CD4-positive, alpha-beta T cell (primary cell): ENCODE results near the gene NAV2. TPM values are rescaled to one million over a fixed set of nuclear protein-coding genes. Genes with fewer than 3 reads are reported as not detected.

Source experiments
- ATAC-seq: fragments of 200-7000 bp; cut with Tn5 transposase; one replicate; pipeline ENCODE4 v1.10.0; 2022; ENCODE audit warnings: mild to moderate bottlenecking; ENCODE audit not compliant: poor library complexity
- CTCF ChIA-PET: fragments of 350-600 bp; sonication (Branson Sonifier 250); formaldehyde crosslinking; loops from one replicate; lab custom pipeline; 2021; ENCODE audit warnings: antibody characterized with exemption, inconsistent platforms; lab: Charles Lee
- POLR2A ChIA-PET: fragments of 350-600 bp; sonication (Branson Sonifier 250); formaldehyde crosslinking; loops from one replicate; lab custom pipeline; 2021; ENCODE audit warnings: antibody characterized with exemption, inconsistent platforms; lab: Charles Lee
- DNase-seq, 14 experiments: peaks; one replicate each; pipeline ENCODE4 v3.0.0-alpha.2; 2013 to 2020; ENCODE audit warnings: mixed read lengths in 2 of 14
- H3K27ac ChIP-seq, 2 donors: one replicate each; pipeline versions ENCODE4 v1.5.1 to v1.7.0; 2013; ENCODE audit warnings: low read length in 2 of 2, low read depth in 1 of 2, mild to moderate bottlenecking in 1 of 2
- H3K27me3 ChIP-seq, 2 experiments: 1 replicate in 1 of 2; 2 replicates in 1 of 2; pipeline versions ENCODE4 v1.6.1 to v1.7.0; 2013; ENCODE audit warnings: low read length in 2 of 2, control low read depth in 1 of 2, mild to moderate bottlenecking in 1 of 2, moderate library complexity in 1 of 2; ENCODE audit not compliant: insufficient read depth in 2 of 2, control insufficient read depth in 1 of 2
- H3K36me3 ChIP-seq: one replicate; pipeline ENCODE4 v1.6.1; 2013; ENCODE audit warnings: low read length, control low read depth; ENCODE audit not compliant: insufficient read depth
- H3K4me1 ChIP-seq: one replicate; pipeline ENCODE4 v1.6.1; 2013; ENCODE audit warnings: low read length, control low read depth; ENCODE audit not compliant: insufficient read depth
- H3K4me3 ChIP-seq: one replicate; pipeline ENCODE4 v1.5.1; 2013; ENCODE audit warnings: mild to moderate bottlenecking, low read length, moderate library complexity
- H3K9me3 ChIP-seq, 2 experiments: 1 replicate in 1 of 2; 2 replicates in 1 of 2; pipeline versions ENCODE4 v1.6.1 to v1.7.0; 2013; ENCODE audit warnings: low read length in 2 of 2, mild to moderate bottlenecking in 2 of 2, control low read depth in 1 of 2, moderate library complexity in 1 of 2; ENCODE audit not compliant: control insufficient read depth in 1 of 2, insufficient read depth in 1 of 2
- H3K27ac Mint-ChIP-seq: one replicate; pipeline ENCODE4 v1.8.0; 2020; ENCODE audit warnings: mixed read lengths
- H3K27me3 Mint-ChIP-seq: one replicate; pipeline ENCODE4 v1.8.0; 2021; ENCODE audit warnings: mixed read lengths
- H3K36me3 Mint-ChIP-seq: one replicate; pipeline ENCODE4 v1.8.0; 2021; ENCODE audit warnings: low read depth, mixed read lengths
- H3K4me1 Mint-ChIP-seq: one replicate; pipeline ENCODE4 v1.8.0; 2021; ENCODE audit warnings: low read depth, mixed read lengths
- H3K4me3 Mint-ChIP-seq: one replicate; pipeline ENCODE4 v1.8.0; 2020; ENCODE audit warnings: mild to moderate bottlenecking, mixed read lengths
- H3K9me3 Mint-ChIP-seq: one replicate; pipeline ENCODE4 v1.8.0; 2020; ENCODE audit warnings: mixed read lengths
- intact Hi-C, 2 experiments: fragments of 100-400 bp; cut with DNase I in 1 of 2; cut with micrococcal nuclease in 1 of 2; formaldehyde crosslinking; loops; one replicate each; pipeline versions ENCODE4 v1.15.1 to v1.9.0; 2023 to 2025; cut with DNase I, micrococcal nuclease
- total RNA-seq, 174 experiments: library from RNA in 2 of 174; stranded (reverse) in 2 of 174; gene quantifications; one replicate each; pipeline ENCODE4 v1.2.3 and lab custom pipeline; 2021 to 2026
- TF ChIP-seq, protein P1 (sequence below): fragments of 200-600 bp; IDR thresholded peaks from one replicate; pipeline ENCODE4 v1.8.0; 2022; ENCODE audit warnings: antibody characterized with exemption, mild to moderate bottlenecking

The NAV2 gene
- total RNA-seq, 2 experiments from 2014 or later, result 0.55 to 0.64 TPM

- Histone ChIP-seq H3K9me3 (no peaks in the 10 kb centered on the region), H3K27me3 (peaks cover 0 to 2% of the 10 kb centered on the region in 2 experiments), H3K27ac (no peak overlapping the region), H3K4me3 (no peak overlapping the region), H3K4me1 (no peaks in the 10 kb centered on the region), H3K36me3 (no peaks in the 10 kb centered on the region)
- POLR2A ChIA-PET, result no interaction called here
- H3K9me3 Mint-ChIP-seq, result no peaks in the 10 kb centered on the region
- H3K4me3 Mint-ChIP-seq, result no peak overlapping the region
- H3K27me3 Mint-ChIP-seq, result peaks cover 7% of the 10 kb centered on the region
- TF ChIP-seq, protein P1, sequence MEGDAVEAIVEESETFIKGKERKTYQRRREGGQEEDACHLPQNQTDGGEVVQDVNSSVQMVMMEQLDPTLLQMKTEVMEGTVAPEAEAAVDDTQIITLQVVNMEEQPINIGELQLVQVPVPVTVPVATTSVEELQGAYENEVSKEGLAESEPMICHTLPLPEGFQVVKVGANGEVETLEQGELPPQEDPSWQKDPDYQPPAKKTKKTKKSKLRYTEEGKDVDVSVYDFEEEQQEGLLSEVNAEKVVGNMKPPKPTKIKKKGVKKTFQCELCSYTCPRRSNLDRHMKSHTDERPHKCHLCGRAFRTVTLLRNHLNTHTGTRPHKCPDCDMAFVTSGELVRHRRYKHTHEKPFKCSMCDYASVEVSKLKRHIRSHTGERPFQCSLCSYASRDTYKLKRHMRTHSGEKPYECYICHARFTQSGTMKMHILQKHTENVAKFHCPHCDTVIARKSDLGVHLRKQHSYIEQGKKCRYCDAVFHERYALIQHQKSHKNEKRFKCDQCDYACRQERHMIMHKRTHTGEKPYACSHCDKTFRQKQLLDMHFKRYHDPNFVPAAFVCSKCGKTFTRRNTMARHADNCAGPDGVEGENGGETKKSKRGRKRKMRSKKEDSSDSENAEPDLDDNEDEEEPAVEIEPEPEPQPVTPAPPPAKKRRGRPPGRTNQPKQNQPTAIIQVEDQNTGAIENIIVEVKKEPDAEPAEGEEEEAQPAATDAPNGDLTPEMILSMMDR, result no peak
- CTCF ChIA-PET, result no interaction called here
- intact Hi-C loops, result no loop called here
- ATAC-seq, result no peak
- H3K27ac Mint-ChIP-seq, result no peak overlapping the region
- no peak for DNase-seq
- H3K36me3 Mint-ChIP-seq, result no peaks in the 10 kb centered on the region
- no peaks in the 10 kb centered on the region for H3K4me1 Mint-ChIP-seq
Measured at GRCh38 chr11:19674836-19675235, 37.8 kb upstream of the NAV2 start.

- no peak for ATAC-seq
- no peaks in the 10 kb centered on the region for H3K36me3 ChIP-seq
- Mint-ChIP-seq H3K9me3 (no peaks in the 10 kb centered on the region), H3K27me3 (peaks cover 10% of the 10 kb centered on the region), H3K27ac (no peak overlapping the region), H3K4me3 (no peak overlapping the region), H3K36me3 (no peaks in the 10 kb centered on the region), H3K4me1 (no peaks in the 10 kb centered on the region)
- TF ChIP-seq, protein P1, result no peak
- no peak overlapping the region for H3K27ac ChIP-seq
- CTCF ChIA-PET, result no interaction called here
- intact Hi-C loops, result no loop called here
- POLR2A ChIA-PET, result no interaction called here
- H3K27me3 ChIP-seq, result peaks cover 0 to 4% of the 10 kb centered on the region in 2 experiments
- H3K4me3 ChIP-seq, result no peak overlapping the region
- H3K9me3 ChIP-seq, result no peaks in the 10 kb centered on the region
- DNase-seq, result no peak
- no peaks in the 10 kb centered on the region for H3K4me1 ChIP-seq
Measured at GRCh38 chr11:19675397-19675796, 37.2 kb upstream of the NAV2 start.

- Mint-ChIP-seq H3K4me3 (no peak overlapping the region), H3K27me3 (peaks cover 17% of the 10 kb centered on the region), H3K4me1 (no peaks in the 10 kb centered on the region), H3K36me3 (no peaks in the 10 kb centered on the region), H3K27ac (no peak overlapping the region), H3K9me3 (no peaks in the 10 kb centered on the region)
- Histone ChIP-seq H3K27ac (no peak overlapping the region), H3K9me3 (no peaks in the 10 kb centered on the region), H3K4me3 (no peak overlapping the region), H3K4me1 (no peaks in the 10 kb centered on the region), H3K36me3 (no peaks in the 10 kb centered on the region), H3K27me3 (peaks cover 0 to 4% of the 10 kb centered on the region in 2 experiments)
- ChIA-PET POLR2A (no interaction called here), CTCF (no interaction called here)
- TF ChIP-seq, protein P1, result no peak
- DNase-seq, result no peak
- intact Hi-C loops, result no loop called here
- ATAC-seq, result no peak
Measured at GRCh38 chr11:19676475-19677380, 35.9 kb upstream of the NAV2 start.
